ENCODE data around the gene PARS2.

The PARS2 gene

GRCh38 chr1:54768093-54768492, 3.8 kb upstream of the PARS2 start:
- DNase-seq: peak; percentile 78

- peak; percentile 34 for DNase-seq
Observed at GRCh38 chr1:54767526-54767925, 3.2 kb upstream of the PARS2 start.

GRCh38 chr1:54766726-54767125, 2.4 kb upstream of the PARS2 start:
- DNase-seq: peak; percentile 78

- DNase-seq: no peak
Observed at GRCh38 chr1:54764922-54765561, 719 bp upstream of the PARS2 start.

- DNase-seq: no peak
Observed at GRCh38 chr1:54763816-54764132, 549 bp downstream of the PARS2 start.

- DNase-seq: no peak
Observed at GRCh38 chr1:54758678-54759348, 5.5 kb downstream of the PARS2 start.

- DNase-seq: no peak
Observed at GRCh38 chr1:54757833-54758232, 6.5 kb downstream of the PARS2 start.

- DNase-seq: no peak
Observed at GRCh38 chr1:54754486-54755285, 9.6 kb downstream of the PARS2 start.

GRCh38 chr1:54754045-54754444, 10.3 kb downstream of the PARS2 start:
- no peak for DNase-seq

- no peak for DNase-seq
Observed at GRCh38 chr1:54751426-54751825, 12.9 kb downstream of the PARS2 start.

GRCh38 chr1:54750596-54750995, 13.7 kb downstream of the PARS2 start:
- DNase-seq: no peak

GRCh38 chr1:54748094-54748835, 16.1 kb downstream of the PARS2 start:
- no peak for DNase-seq

- DNase-seq: no peak
Observed at GRCh38 chr1:54745864-54746263, 18.5 kb downstream of the PARS2 start.

- no peak for DNase-seq
Observed at GRCh38 chr1:54745274-54745673, 19.0 kb downstream of the PARS2 start.

GRCh38 chr1:54744696-54745095, 19.6 kb downstream of the PARS2 start:
- DNase-seq: no peak

- no peak for DNase-seq
Observed at GRCh38 chr1:54743416-54744226, 20.7 kb downstream of the PARS2 start.

- DNase-seq: no peak
Observed at GRCh38 chr1:54742282-54742681, 22.0 kb downstream of the PARS2 start.

- no peak for DNase-seq
Observed at GRCh38 chr1:54741531-54741930, 22.8 kb downstream of the PARS2 start.

GRCh38 chr1:54738244-54738643, 26.1 kb downstream of the PARS2 start:
- no peak for DNase-seq

GRCh38 chr1:54736685-54737084, 27.6 kb downstream of the PARS2 start:
- DNase-seq: no peak

GRCh38 chr1:54728027-54728426, 36.3 kb downstream of the PARS2 start:
- DNase-seq: no peak

GRCh38 chr1:54724771-54725170, 39.6 kb downstream of the PARS2 start:
- DNase-seq: no peak

- no peak for DNase-seq
Observed at GRCh38 chr1:54723985-54724384, 40.3 kb downstream of the PARS2 start.

Data from NCI-H146 (cell line).